ENCODE measurements around the gene PPP1R26.
"Not testable (repeated sequence)": the region's sequence is repeated elsewhere in the genome, so short reads cannot be mapped to it uniquely, and the experiment has no call there.

The PPP1R26 gene

GRCh38 chr9:135450956-135451355, 28.6 kb upstream of the PPP1R26 start:
- H3K27me3 ChIP-seq (ENCODE audit: insufficient read depth, low read length), result 0 out of 2 replicates have a peak, but pooled peaks cover 5% of the 10 kb centered on the region
- H3K27ac ChIP-seq (ENCODE audit: low read depth, low read length, poor library complexity, severe bottlenecking), result no peak overlapping the region
- no peaks in the 10 kb centered on the region for H3K36me3 ChIP-seq (ENCODE audit: insufficient read depth, low read length)
- no peaks in the 10 kb centered on the region for H3K4me1 ChIP-seq (ENCODE audit: insufficient read depth, low read length, severe bottlenecking)
- H2AFZ ChIP-seq (ENCODE audit: low read length), result no peak overlapping the region
- H3K4me3 ChIP-seq (ENCODE audit: low read depth, low read length, poor library complexity, severe bottlenecking), result no peak overlapping the region
- H3F3A ChIP-seq (ENCODE audit: insufficient read depth, low read length), result no peaks in the 10 kb centered on the region
- no peak overlapping the region for H3K9ac ChIP-seq (ENCODE audit: low read length)
- TF ChIP-seq, protein P1, sequence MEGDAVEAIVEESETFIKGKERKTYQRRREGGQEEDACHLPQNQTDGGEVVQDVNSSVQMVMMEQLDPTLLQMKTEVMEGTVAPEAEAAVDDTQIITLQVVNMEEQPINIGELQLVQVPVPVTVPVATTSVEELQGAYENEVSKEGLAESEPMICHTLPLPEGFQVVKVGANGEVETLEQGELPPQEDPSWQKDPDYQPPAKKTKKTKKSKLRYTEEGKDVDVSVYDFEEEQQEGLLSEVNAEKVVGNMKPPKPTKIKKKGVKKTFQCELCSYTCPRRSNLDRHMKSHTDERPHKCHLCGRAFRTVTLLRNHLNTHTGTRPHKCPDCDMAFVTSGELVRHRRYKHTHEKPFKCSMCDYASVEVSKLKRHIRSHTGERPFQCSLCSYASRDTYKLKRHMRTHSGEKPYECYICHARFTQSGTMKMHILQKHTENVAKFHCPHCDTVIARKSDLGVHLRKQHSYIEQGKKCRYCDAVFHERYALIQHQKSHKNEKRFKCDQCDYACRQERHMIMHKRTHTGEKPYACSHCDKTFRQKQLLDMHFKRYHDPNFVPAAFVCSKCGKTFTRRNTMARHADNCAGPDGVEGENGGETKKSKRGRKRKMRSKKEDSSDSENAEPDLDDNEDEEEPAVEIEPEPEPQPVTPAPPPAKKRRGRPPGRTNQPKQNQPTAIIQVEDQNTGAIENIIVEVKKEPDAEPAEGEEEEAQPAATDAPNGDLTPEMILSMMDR (IDR thresholded peaks at IDR 0.05; ENCODE audit: low read length), result no peak
- TF ChIP-seq EZH2 (IDR thresholded peaks at IDR 0.05; ENCODE audit: borderline replicate concordance, low read length), result no peak
- H3K9me2 ChIP-seq (ENCODE audit: low read depth, low read length), result no peaks in the 10 kb centered on the region
- no peak overlapping the region for H3K4me2 ChIP-seq (ENCODE audit: low read length)
- H3K9me3 ChIP-seq (ENCODE audit: low read length), result no peaks in the 10 kb centered on the region
- no peaks in the 10 kb centered on the region for H3K79me2 ChIP-seq (ENCODE audit: insufficient read depth, low read length)
- no peaks in the 10 kb centered on the region for H4K20me1 ChIP-seq (ENCODE audit: insufficient read depth, low read length)

- not testable (repeated sequence) for H4K20me1 ChIP-seq (ENCODE audit: insufficient read depth, low read length); H3K4me2 ChIP-seq (ENCODE audit: low read length); H3K27me3 ChIP-seq (ENCODE audit: insufficient read depth, low read length); H3K36me3 ChIP-seq (ENCODE audit: insufficient read depth, low read length); H3K9me3 ChIP-seq (ENCODE audit: low read length); H3K9ac ChIP-seq (ENCODE audit: low read length); H3K79me2 ChIP-seq (ENCODE audit: insufficient read depth, low read length); H3F3A ChIP-seq (ENCODE audit: insufficient read depth, low read length); H3K27ac ChIP-seq (ENCODE audit: low read depth, low read length, poor library complexity, severe bottlenecking); H3K4me3 ChIP-seq (ENCODE audit: low read depth, low read length, poor library complexity, severe bottlenecking); H3K9me2 ChIP-seq (ENCODE audit: low read depth, low read length); H3K4me1 ChIP-seq (ENCODE audit: insufficient read depth, low read length, severe bottlenecking); H2AFZ ChIP-seq (ENCODE audit: low read length)
Observed at GRCh38 chr9:135451909-135452308, 27.7 kb upstream of the PPP1R26 start.

GRCh38 chr9:135454737-135455136, 24.8 kb upstream of the PPP1R26 start:
- no peak overlapping the region for H3K27ac ChIP-seq (ENCODE audit: low read depth, low read length, poor library complexity, severe bottlenecking)
- H3K4me2 ChIP-seq (ENCODE audit: low read length), result no peak overlapping the region
- no peaks in the 10 kb centered on the region for H3K9me2 ChIP-seq (ENCODE audit: low read depth, low read length)
- no peaks in the 10 kb centered on the region for H3K4me1 ChIP-seq (ENCODE audit: insufficient read depth, low read length, severe bottlenecking)
- H3K4me3 ChIP-seq (ENCODE audit: low read depth, low read length, poor library complexity, severe bottlenecking), result no peak overlapping the region
- no peak overlapping the region for H2AFZ ChIP-seq (ENCODE audit: low read length)
- no peak for TF ChIP-seq EZH2 (IDR thresholded peaks at IDR 0.05; ENCODE audit: borderline replicate concordance, low read length)
- TF ChIP-seq, protein P1 (IDR thresholded peaks at IDR 0.05; ENCODE audit: low read length), result no peak
- H3K36me3 ChIP-seq (ENCODE audit: insufficient read depth, low read length), result no peaks in the 10 kb centered on the region
- H4K20me1 ChIP-seq (ENCODE audit: insufficient read depth, low read length), result no peaks in the 10 kb centered on the region
- H3F3A ChIP-seq (ENCODE audit: insufficient read depth, low read length), result no peaks in the 10 kb centered on the region
- H3K9me3 ChIP-seq (ENCODE audit: low read length), result no peaks in the 10 kb centered on the region
- H3K27me3 ChIP-seq (ENCODE audit: insufficient read depth, low read length), result 0 out of 2 replicates have a peak, but pooled peaks cover 5% of the 10 kb centered on the region
- no peak overlapping the region for H3K9ac ChIP-seq (ENCODE audit: low read length)
- no peaks in the 10 kb centered on the region for H3K79me2 ChIP-seq (ENCODE audit: insufficient read depth, low read length)

DNA sequence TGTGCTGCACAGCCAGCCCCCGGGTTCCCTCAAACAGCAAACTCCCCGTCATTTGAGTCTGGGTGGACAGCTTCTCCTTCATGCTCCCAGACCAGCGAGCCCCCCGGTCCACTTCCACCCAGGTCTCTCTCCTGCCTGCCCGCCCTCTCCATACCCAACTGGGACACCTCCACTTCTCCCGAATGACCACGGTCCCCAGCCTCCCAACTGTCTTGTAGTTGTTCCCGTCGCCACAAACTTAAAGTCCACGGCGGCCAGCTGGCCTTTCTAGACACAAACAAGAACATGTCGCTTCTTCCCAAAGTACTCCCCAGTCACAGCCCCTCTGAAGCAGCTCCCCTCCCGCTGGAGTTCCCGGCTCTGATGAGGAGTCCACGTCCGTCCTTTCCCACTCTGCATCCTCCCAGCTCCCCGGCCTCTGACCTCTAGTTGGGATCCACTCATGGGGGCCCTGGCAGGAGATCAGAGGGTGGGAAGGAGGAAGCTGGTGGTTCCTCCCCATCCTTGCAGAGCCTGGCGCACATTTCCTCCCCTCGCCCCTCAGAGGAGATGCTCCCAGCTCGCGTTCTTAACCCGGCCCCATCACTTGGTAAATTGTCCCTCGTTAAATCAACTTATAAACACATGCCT, 24.1 kb upstream of the PPP1R26 start:
- Histone ChIP-seq H3K27me3 (ENCODE audit: insufficient read depth, low read length) (no peaks in the 10 kb centered on the region), H4K20me1 (ENCODE audit: insufficient read depth, low read length) (no peaks in the 10 kb centered on the region), H3K4me3 (ENCODE audit: low read depth, low read length, poor library complexity, severe bottlenecking) (no peak overlapping the region), H3K36me3 (ENCODE audit: insufficient read depth, low read length) (no peaks in the 10 kb centered on the region), H3K9me2 (ENCODE audit: low read depth, low read length) (no peaks in the 10 kb centered on the region), H3K79me2 (ENCODE audit: insufficient read depth, low read length) (no peaks in the 10 kb centered on the region), H3F3A (ENCODE audit: insufficient read depth, low read length) (no peaks in the 10 kb centered on the region), H3K4me1 (ENCODE audit: insufficient read depth, low read length, severe bottlenecking) (no peaks in the 10 kb centered on the region), H2AFZ (ENCODE audit: low read length) (no peak overlapping the region), H3K9me3 (ENCODE audit: low read length) (no peaks in the 10 kb centered on the region), H3K4me2 (ENCODE audit: low read length) (no peak overlapping the region), H3K9ac (ENCODE audit: low read length) (no peak overlapping the region), H3K27ac (ENCODE audit: low read depth, low read length, poor library complexity, severe bottlenecking) (no peak overlapping the region)
- no peak for TF ChIP-seq EZH2 (IDR thresholded peaks at IDR 0.05; ENCODE audit: borderline replicate concordance, low read length)
- TF ChIP-seq, protein P1 (IDR thresholded peaks at IDR 0.05; ENCODE audit: low read length), result no peak
